Type B pancreatic cell (in vitro differentiated cells): Measurements from ENCODE around the gene LMAN2. TPM values are rescaled to one million over a fixed set of nuclear protein-coding genes. Genes with fewer than 3 reads are reported as not detected.

ENCODE experiments used
- DNase-seq: peaks from one replicate; pipeline ENCODE4 v3.0.0; 2021; ENCODE audit warnings: mixed read lengths; ENCODE audit not compliant: unreplicated experiment; ENCODE audit errors: extremely low spot score
- H3K27ac Mint-ChIP-seq: 2 replicates; pipeline ENCODE4 v1.8.0; 2021; ENCODE audit warnings: mild to moderate bottlenecking, mixed read lengths
- H3K27me3 Mint-ChIP-seq: 2 replicates; pipeline ENCODE4 v1.8.0; 2021; ENCODE audit warnings: mixed read lengths
- H3K36me3 Mint-ChIP-seq: 2 replicates; pipeline ENCODE4 v1.8.0; 2021; ENCODE audit warnings: mixed read lengths
- H3K4me1 Mint-ChIP-seq: one replicate; pipeline ENCODE4 v1.8.0; 2021; ENCODE audit warnings: mixed read lengths; ENCODE audit not compliant: unreplicated experiment
- H3K4me3 Mint-ChIP-seq: 2 replicates; pipeline ENCODE4 v1.8.0; 2021; ENCODE audit warnings: mild to moderate bottlenecking, mixed read lengths
- H3K9me3 Mint-ChIP-seq: 2 replicates; pipeline ENCODE4 v1.8.0; 2021; ENCODE audit warnings: mixed read lengths
- total RNA-seq: library from RNA; stranded (reverse); gene quantifications from 2 replicates; pipeline ENCODE4 v1.2.1, GENCODE V29; 2021; ENCODE audit warnings: low replicate concordance
- TF ChIP-seq, protein P1 (sequence below): fragments of 200-600 bp; sonication (generic); conservative IDR thresholded peaks from 2 replicates; pipeline ENCODE4 v1.5.0; 2021; ENCODE audit warnings: antibody characterized with exemption, mild to moderate bottlenecking

Gene LMAN2
- total RNA-seq, 1 donor from 2014 or later = 102 TPM

GRCh38 chr5:177365845-177366527 lies 14.5 kb upstream of the LMAN2 start:
- H3K4me1 Mint-ChIP-seq = peaks cover 21% of the 10 kb centered on the region
- peak overlapping the region; percentile 92 for H3K27ac Mint-ChIP-seq
- H3K36me3 Mint-ChIP-seq = no peaks in the 10 kb centered on the region

GRCh38 chr5:177364159-177364962 lies 12.9 kb upstream of the LMAN2 start:
- Mint-ChIP-seq H3K4me1 (peaks cover 19% of the 10 kb centered on the region), H3K9me3 (no peaks in the 10 kb centered on the region), H3K4me3 (no peak overlapping the region), H3K36me3 (no peaks in the 10 kb centered on the region), H3K27me3 (peaks cover 11% of the 10 kb centered on the region), H3K27ac (no peak overlapping the region)
- DNase-seq = no peak
- TF ChIP-seq, protein P1, sequence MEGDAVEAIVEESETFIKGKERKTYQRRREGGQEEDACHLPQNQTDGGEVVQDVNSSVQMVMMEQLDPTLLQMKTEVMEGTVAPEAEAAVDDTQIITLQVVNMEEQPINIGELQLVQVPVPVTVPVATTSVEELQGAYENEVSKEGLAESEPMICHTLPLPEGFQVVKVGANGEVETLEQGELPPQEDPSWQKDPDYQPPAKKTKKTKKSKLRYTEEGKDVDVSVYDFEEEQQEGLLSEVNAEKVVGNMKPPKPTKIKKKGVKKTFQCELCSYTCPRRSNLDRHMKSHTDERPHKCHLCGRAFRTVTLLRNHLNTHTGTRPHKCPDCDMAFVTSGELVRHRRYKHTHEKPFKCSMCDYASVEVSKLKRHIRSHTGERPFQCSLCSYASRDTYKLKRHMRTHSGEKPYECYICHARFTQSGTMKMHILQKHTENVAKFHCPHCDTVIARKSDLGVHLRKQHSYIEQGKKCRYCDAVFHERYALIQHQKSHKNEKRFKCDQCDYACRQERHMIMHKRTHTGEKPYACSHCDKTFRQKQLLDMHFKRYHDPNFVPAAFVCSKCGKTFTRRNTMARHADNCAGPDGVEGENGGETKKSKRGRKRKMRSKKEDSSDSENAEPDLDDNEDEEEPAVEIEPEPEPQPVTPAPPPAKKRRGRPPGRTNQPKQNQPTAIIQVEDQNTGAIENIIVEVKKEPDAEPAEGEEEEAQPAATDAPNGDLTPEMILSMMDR = no peak

More at GRCh38 chr5:177365845-177366527, 14.5 kb upstream of the LMAN2 start:
- H3K9me3 Mint-ChIP-seq = no peaks in the 10 kb centered on the region
- H3K27me3 Mint-ChIP-seq = peaks cover 6% of the 10 kb centered on the region
- H3K4me3 Mint-ChIP-seq = peak overlapping the region; percentile 95
- no peak for DNase-seq
- TF ChIP-seq, protein P1 = no peak

DNA sequence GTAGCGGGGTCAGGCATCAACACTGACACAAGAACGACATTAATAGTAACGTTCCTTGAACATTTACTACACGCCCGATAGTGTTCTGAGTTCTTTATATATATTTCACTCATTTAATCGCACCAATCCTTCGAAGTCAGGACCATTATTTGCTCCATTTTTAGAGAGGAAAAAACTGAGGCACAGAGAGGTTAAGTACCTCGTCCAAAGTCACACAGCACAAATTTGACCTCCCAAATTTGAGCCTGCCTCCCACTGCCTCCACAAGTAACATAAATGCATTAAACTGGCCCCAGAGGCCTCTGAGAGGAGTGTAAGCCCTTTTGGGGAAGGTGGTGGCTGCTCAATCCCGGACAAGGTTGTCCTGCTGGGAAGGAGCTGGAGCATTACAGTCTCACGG lies 12.1 kb upstream of the LMAN2 start:
- Mint-ChIP-seq H3K4me1 (peaks cover 13% of the 10 kb centered on the region), H3K27ac (no peak overlapping the region), H3K9me3 (no peaks in the 10 kb centered on the region), H3K4me3 (peak overlapping the region; percentile 87), H3K27me3 (peaks cover 13% of the 10 kb centered on the region), H3K36me3 (no peaks in the 10 kb centered on the region)
- TF ChIP-seq, protein P1 = no peak
- DNase-seq = no peak

GRCh38 chr5:177362610-177363507 lies 11.4 kb upstream of the LMAN2 start:
- no peak for DNase-seq
- TF ChIP-seq, protein P1 = no peak
- peaks cover 13% of the 10 kb centered on the region for H3K4me1 Mint-ChIP-seq
- H3K4me3 Mint-ChIP-seq = peak overlapping the region; percentile 87
- peak overlapping the region; percentile 51 for H3K27ac Mint-ChIP-seq
- H3K36me3 Mint-ChIP-seq = no peaks in the 10 kb centered on the region
- no peaks in the 10 kb centered on the region for H3K9me3 Mint-ChIP-seq
- peaks cover 13% of the 10 kb centered on the region for H3K27me3 Mint-ChIP-seq

- no peak for DNase-seq
- Mint-ChIP-seq H3K27me3 (peaks cover 17% of the 10 kb centered on the region), H3K4me3 (peak overlapping the region; percentile 81), H3K9me3 (no peaks in the 10 kb centered on the region), H3K36me3 (no peaks in the 10 kb centered on the region), H3K27ac (peak overlapping the region; percentile 51), H3K4me1 (peaks cover 16% of the 10 kb centered on the region)
- TF ChIP-seq, protein P1 = no peak
Measured at GRCh38 chr5:177362292-177362609, 10.8 kb upstream of the LMAN2 start.
